ENCODE data around the gene HORMAD2.

- TF ChIP-seq PHF8 (IDR thresholded peaks at IDR 0.05; ENCODE audit: borderline replicate concordance, low read depth) = no peak
- TF ChIP-seq RFX5 (IDR thresholded peaks at IDR 0.05) = no peak
- TF ChIP-seq EP300 (IDR thresholded peaks at IDR 0.05) = no peak
Measured at GRCh38 chr22:30158277-30158676, 78.0 kb downstream of the HORMAD2 start.

Measured in A549 (cell line).